GM12873 (cell line): ENCODE measurements around the gene ATP6V1G1.

Experiments used
- TF ChIP-seq, protein P1 (sequence below): IDR thresholded peaks from 2 replicates; pipeline ENCODE4 v1.5.1; 2012; ENCODE audit warnings: low read depth, mild to moderate bottlenecking, moderate library complexity, low read length, control low read depth; ENCODE audit not compliant: insufficient read depth; ENCODE audit errors: missing control alignments

Gene ATP6V1G1

GRCh38 chr9:114608525-114608796 lies 20.9 kb downstream of the ATP6V1G1 start:
- TF ChIP-seq, protein P1, sequence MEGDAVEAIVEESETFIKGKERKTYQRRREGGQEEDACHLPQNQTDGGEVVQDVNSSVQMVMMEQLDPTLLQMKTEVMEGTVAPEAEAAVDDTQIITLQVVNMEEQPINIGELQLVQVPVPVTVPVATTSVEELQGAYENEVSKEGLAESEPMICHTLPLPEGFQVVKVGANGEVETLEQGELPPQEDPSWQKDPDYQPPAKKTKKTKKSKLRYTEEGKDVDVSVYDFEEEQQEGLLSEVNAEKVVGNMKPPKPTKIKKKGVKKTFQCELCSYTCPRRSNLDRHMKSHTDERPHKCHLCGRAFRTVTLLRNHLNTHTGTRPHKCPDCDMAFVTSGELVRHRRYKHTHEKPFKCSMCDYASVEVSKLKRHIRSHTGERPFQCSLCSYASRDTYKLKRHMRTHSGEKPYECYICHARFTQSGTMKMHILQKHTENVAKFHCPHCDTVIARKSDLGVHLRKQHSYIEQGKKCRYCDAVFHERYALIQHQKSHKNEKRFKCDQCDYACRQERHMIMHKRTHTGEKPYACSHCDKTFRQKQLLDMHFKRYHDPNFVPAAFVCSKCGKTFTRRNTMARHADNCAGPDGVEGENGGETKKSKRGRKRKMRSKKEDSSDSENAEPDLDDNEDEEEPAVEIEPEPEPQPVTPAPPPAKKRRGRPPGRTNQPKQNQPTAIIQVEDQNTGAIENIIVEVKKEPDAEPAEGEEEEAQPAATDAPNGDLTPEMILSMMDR = no peak

- TF ChIP-seq, protein P1 = no peak
These were observed 24.1 kb downstream of the ATP6V1G1 start for GRCh38 chr9:114611516-114612271.

- TF ChIP-seq, protein P1 = no peak
These were observed 24.8 kb downstream of the ATP6V1G1 start for GRCh38 chr9:114612272-114612923.

DNA sequence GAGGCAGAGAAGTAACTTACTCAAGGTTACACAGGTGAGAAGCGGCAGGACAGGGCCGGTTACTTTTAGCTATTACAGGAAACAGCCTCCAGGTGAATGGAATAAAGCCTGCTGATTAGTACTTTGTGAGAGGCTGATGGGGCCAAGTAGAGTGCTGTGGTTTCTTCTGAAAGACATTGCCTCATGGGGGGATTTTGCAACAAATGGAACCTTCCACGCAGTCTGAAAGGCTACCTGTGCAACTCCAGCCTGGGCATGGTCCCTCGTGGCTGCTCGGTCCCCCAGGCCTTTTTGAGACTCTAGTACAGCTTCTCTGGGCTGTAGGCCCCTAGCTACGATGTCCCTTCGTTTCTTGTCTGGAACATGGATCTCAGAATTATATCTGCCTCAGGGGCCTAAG lies 25.5 kb downstream of the ATP6V1G1 start:
- TF ChIP-seq, protein P1 = no peak

GRCh38 chr9:114613919-114614318 lies 26.4 kb downstream of the ATP6V1G1 start:
- TF ChIP-seq, protein P1 = no peak

GRCh38 chr9:114614373-114614772 lies 26.8 kb downstream of the ATP6V1G1 start:
- TF ChIP-seq, protein P1 = no peak

GRCh38 chr9:114616684-114617520 lies 29.3 kb downstream of the ATP6V1G1 start:
- TF ChIP-seq, protein P1 = no peak
